Neural progenitor cell (in vitro differentiated cells): ENCODE results near the gene RAI1.

Experiments
- CTCF ChIP-seq: fragments of 200-600 bp; sonication (generic); IDR thresholded peaks from 2 replicates; pipeline ENCODE4 v1.5.1; 2017; ENCODE audit warnings: antibody characterized with exemption, mild to moderate bottlenecking
- EZH2 ChIP-seq: fragments of 200-600 bp; sonication (generic); IDR thresholded peaks from 2 replicates; pipeline ENCODE4 v1.6.1; 2017; ENCODE audit warnings: antibody characterized with exemption, mild to moderate bottlenecking, moderate library complexity
- EZH2phosphoT487 ChIP-seq: fragments of 200-600 bp; sonication (generic); IDR thresholded peaks from 2 replicates; pipeline ENCODE4 v1.6.1; 2017; ENCODE audit warnings: antibody characterized with exemption

- TF ChIP-seq CTCF, result no peak
- TF ChIP-seq EZH2phosphoT487, result peak; percentile 27
- TF ChIP-seq EZH2, result peak; percentile 24
Measured at GRCh38 chr17:17809531-17810083, 128.3 kb downstream of the RAI1 start.
